DND-41 (cell line): ENCODE data around the gene RMI2.

Source experiments
- ATAC-seq: fragments of 200-7000 bp; cut with Tn5 transposase; 3 replicates; pipeline ENCODE4 v1.9.1; 2021; ENCODE audit warnings: low read depth; ENCODE audit not compliant: insufficient read depth
- DNase-seq: peaks from one replicate; pipeline ENCODE4 v3.0.0-alpha.2; 2020
- H2AFZ ChIP-seq: 2 replicates; pipeline ENCODE4 v1.6.0; 2012; ENCODE audit warnings: low read depth, low read length
- H3K27ac ChIP-seq: 2 replicates; pipeline ENCODE4 v1.5.1; 2012; ENCODE audit warnings: low read length, inconsistent platforms
- H3K27me3 ChIP-seq: fragments of 200-600 bp; sonication (generic); 2 replicates; pipeline ENCODE4 v1.6.0; 2012; ENCODE audit warnings: low read length, mild to moderate bottlenecking, inconsistent platforms; ENCODE audit not compliant: insufficient read depth, poor library complexity
- H3K36me3 ChIP-seq: 2 replicates; pipeline ENCODE4 v1.5.1; 2012; ENCODE audit warnings: low read length, inconsistent platforms; ENCODE audit not compliant: insufficient read depth
- H3K4me1 ChIP-seq: 2 replicates; pipeline ENCODE4 v1.5.1; 2012; ENCODE audit warnings: mild to moderate bottlenecking, low read length; ENCODE audit not compliant: insufficient read depth
- H3K4me2 ChIP-seq: 2 replicates; pipeline ENCODE4 v1.6.0; 2012; ENCODE audit warnings: mild to moderate bottlenecking, moderate library complexity, low read length, inconsistent platforms; ENCODE audit not compliant: insufficient read depth
- H3K4me3 ChIP-seq, 2 experiments: fragments of 200-600 bp in 1 of 2; shearing (Covaris generic) in 1 of 2; 2 replicates each; pipeline ENCODE4 v1.5.1; 2012 to 2016; ENCODE audit warnings: inconsistent platforms in 2 of 2, low read length in 2 of 2, mild to moderate bottlenecking in 2 of 2, low read depth in 1 of 2, moderate library complexity in 1 of 2
- H3K79me2 ChIP-seq: 2 replicates; pipeline ENCODE4 v1.6.0; 2012; ENCODE audit warnings: low read length, inconsistent platforms; ENCODE audit not compliant: insufficient read depth
- H3K9ac ChIP-seq: 2 replicates; pipeline ENCODE4 v1.6.0; 2012; ENCODE audit warnings: low read depth, mild to moderate bottlenecking, inconsistent platforms, low read length, moderate library complexity
- H3K9me3 ChIP-seq: 2 replicates; pipeline ENCODE4 v1.5.1; 2012; ENCODE audit warnings: low read length, moderate library complexity, mild to moderate bottlenecking, inconsistent platforms; ENCODE audit not compliant: insufficient read depth, severe bottlenecking
- H4K20me1 ChIP-seq: 2 replicates; pipeline ENCODE4 v1.6.0; 2012; ENCODE audit warnings: low read length; ENCODE audit not compliant: insufficient read depth
- CTCF ChIP-seq: IDR thresholded peaks from 2 replicates; pipeline ENCODE4 v1.5.1; 2012; ENCODE audit warnings: borderline replicate concordance, low read length, moderate library complexity, mild to moderate bottlenecking; ENCODE audit not compliant: poor library complexity, severe bottlenecking; ENCODE audit errors: extremely low read depth
- EZH2 ChIP-seq: IDR thresholded peaks from 3 replicates; pipeline ENCODE4 v1.6.1; 2012; ENCODE audit warnings: borderline replicate concordance, low read depth, mild to moderate bottlenecking, moderate library complexity, low read length, inconsistent platforms; ENCODE audit not compliant: severe bottlenecking

RMI2 gene

GRCh38 chr16:11312718-11313492 lies 32.4 kb upstream of the RMI2 start:
- Histone ChIP-seq H3K27ac (peak overlapping the region; percentile 66), H3K9me3 (no peaks in the 10 kb centered on the region), H3K9ac (no peak overlapping the region; the same call in 1 of the 2 replicates), H3K4me1 (peaks cover 46% of the 10 kb centered on the region), H3K79me2 (no peaks in the 10 kb centered on the region), H3K36me3 (no peaks in the 10 kb centered on the region), H3K4me2 (peak overlapping the region; percentile 52), H2AFZ (peak overlapping the region; percentile 68), H3K4me3 (peak overlapping the region in 1 of 2 experiments; percentile 33; a peak in 1 of 4 replicates), H3K27me3 (no peaks in the 10 kb centered on the region), H4K20me1 (0 out of 2 replicates have a peak, but pooled peaks cover 2% of the 10 kb centered on the region)
- ATAC-seq (peak; percentile 80), DNase-seq (peak; percentile 79)
- TF ChIP-seq EZH2, result no peak
- TF ChIP-seq CTCF, result no peak

- DNase-seq (no peak), ATAC-seq (no peak)
- Histone ChIP-seq H3K4me3 (no peak overlapping the region), H3K9ac (no peak overlapping the region), H3K4me2 (no peak overlapping the region), H3K9me3 (no peaks in the 10 kb centered on the region), H3K79me2 (no peaks in the 10 kb centered on the region), H3K4me1 (peaks cover 40% of the 10 kb centered on the region), H3K27ac (no peak overlapping the region), H3K36me3 (no peaks in the 10 kb centered on the region), H4K20me1 (0 out of 2 replicates have a peak, but pooled peaks cover 2% of the 10 kb centered on the region), H2AFZ (no peak overlapping the region), H3K27me3 (no peaks in the 10 kb centered on the region)
- TF ChIP-seq CTCF, result no peak
- no peak for TF ChIP-seq EZH2
These were observed 31.6 kb upstream of the RMI2 start for GRCh38 chr16:11313493-11314308.

GRCh38 chr16:11314309-11314894 lies 30.9 kb upstream of the RMI2 start:
- no peak overlapping the region for H3K27ac ChIP-seq
- no peaks in the 10 kb centered on the region for H3K79me2 ChIP-seq
- H2AFZ ChIP-seq, result no peak overlapping the region
- DNase-seq, result no peak
- H3K4me3 ChIP-seq, result no peak overlapping the region
- no peaks in the 10 kb centered on the region for H3K9me3 ChIP-seq
- no peak overlapping the region for H3K9ac ChIP-seq
- no peaks in the 10 kb centered on the region for H3K36me3 ChIP-seq
- peaks cover 35% of the 10 kb centered on the region for H3K4me1 ChIP-seq
- no peak overlapping the region for H3K4me2 ChIP-seq
- ATAC-seq, result no peak
- no peak for TF ChIP-seq EZH2
- no peak for TF ChIP-seq CTCF
- H3K27me3 ChIP-seq, result no peaks in the 10 kb centered on the region
- 0 out of 2 replicates have a peak, but pooled peaks cover 2% of the 10 kb centered on the region for H4K20me1 ChIP-seq
